Fibroblast of lung (primary cell): Measurements from ENCODE around the gene GRHL1.

Experiments
- CTCF ChIP-seq, 2 donors: IDR thresholded peaks in 1 of 2; conservative IDR thresholded peaks in 1 of 2; 1 replicate in 1 of 2; 2 replicates in 1 of 2; pipeline ENCODE4 v1.5.1; 2011 to 2012; ENCODE audit warnings: low read length in 2 of 2, control low read depth in 1 of 2, inconsistent platforms in 1 of 2, low read depth in 1 of 2, mild to moderate bottlenecking in 1 of 2
- EZH2 ChIP-seq: IDR thresholded peaks from 2 replicates; pipeline ENCODE4 v1.5.1; 2012; ENCODE audit warnings: low read length, control low read depth, mild to moderate bottlenecking; ENCODE audit errors: missing control alignments

- TF ChIP-seq CTCF (conservative IDR thresholded peaks at IDR 0.05 in 1 of 2, IDR thresholded peaks at IDR 0.05 in 1 of 2; ENCODE audit: low read depth in 1 of 2, low read length in 2 of 2): no peak
- TF ChIP-seq EZH2: no peak
Measured at GRCh38 chr2:10005461-10006235, 54.2 kb downstream of the GRHL1 start.
